ENCODE data around the gene PSEN2.

Gene PSEN2

GRCh38 chr1:226887006-226887405 is 16.6 kb downstream of the PSEN2 start:
- DNase-seq, result no peak

GRCh38 chr1:226888021-226888420 is 17.6 kb downstream of the PSEN2 start:
- no peak for DNase-seq

- DNase-seq, result no peak
Observed at GRCh38 chr1:226888816-226889215, 18.4 kb downstream of the PSEN2 start.

GRCh38 chr1:226889616-226890330 is 19.4 kb downstream of the PSEN2 start:
- DNase-seq, result no peak

GRCh38 chr1:226890331-226891108 is 20.1 kb downstream of the PSEN2 start:
- DNase-seq, result no peak

GRCh38 chr1:226891346-226891745 is 20.9 kb downstream of the PSEN2 start:
- DNase-seq, result no peak

GRCh38 chr1:226891846-226892523 is 21.6 kb downstream of the PSEN2 start:
- DNase-seq, result peak; percentile 8

GRCh38 chr1:226892524-226892875 is 22.1 kb downstream of the PSEN2 start:
- DNase-seq, result no peak

- no peak for DNase-seq
Observed at GRCh38 chr1:226893936-226894335, 23.5 kb downstream of the PSEN2 start.

- no peak for DNase-seq
Observed at GRCh38 chr1:226894826-226895225, 24.4 kb downstream of the PSEN2 start.

GRCh38 chr1:226895644-226896043 is 25.2 kb downstream of the PSEN2 start:
- DNase-seq, result no peak

GRCh38 chr1:226898246-226898645 is 27.8 kb downstream of the PSEN2 start:
- no peak for DNase-seq

GRCh38 chr1:226901421-226901820 is 31.0 kb downstream of the PSEN2 start:
- DNase-seq, result no peak

- DNase-seq, result no peak
Observed at GRCh38 chr1:226902601-226903000, 32.2 kb downstream of the PSEN2 start.

- peak; percentile 92 for DNase-seq
Observed at GRCh38 chr1:226903819-226904716, 33.7 kb downstream of the PSEN2 start.

- no peak for DNase-seq
Observed at GRCh38 chr1:226904772-226905171, 34.4 kb downstream of the PSEN2 start.

- DNase-seq, result no peak
Observed at GRCh38 chr1:226908419-226908818, 38.0 kb downstream of the PSEN2 start.

GRCh38 chr1:226908913-226909312 is 38.5 kb downstream of the PSEN2 start:
- peak; percentile 21 for DNase-seq

- DNase-seq, result peak; percentile 9
Observed at GRCh38 chr1:226912587-226913176, 42.3 kb downstream of the PSEN2 start.

- DNase-seq, result no peak
Observed at GRCh38 chr1:226915672-226915995, 45.2 kb downstream of the PSEN2 start.

- no peak for DNase-seq
Observed at GRCh38 chr1:226916497-226916896, 46.1 kb downstream of the PSEN2 start.

- no peak for DNase-seq
Observed at GRCh38 chr1:226919587-226919986, 49.2 kb downstream of the PSEN2 start.
